ENCODE data around the gene ICOS.
"Not testable (repeated sequence)": the region's sequence is repeated elsewhere in the genome, so short reads cannot be mapped to it uniquely, and the experiment has no call there.

ICOS gene

DNA sequence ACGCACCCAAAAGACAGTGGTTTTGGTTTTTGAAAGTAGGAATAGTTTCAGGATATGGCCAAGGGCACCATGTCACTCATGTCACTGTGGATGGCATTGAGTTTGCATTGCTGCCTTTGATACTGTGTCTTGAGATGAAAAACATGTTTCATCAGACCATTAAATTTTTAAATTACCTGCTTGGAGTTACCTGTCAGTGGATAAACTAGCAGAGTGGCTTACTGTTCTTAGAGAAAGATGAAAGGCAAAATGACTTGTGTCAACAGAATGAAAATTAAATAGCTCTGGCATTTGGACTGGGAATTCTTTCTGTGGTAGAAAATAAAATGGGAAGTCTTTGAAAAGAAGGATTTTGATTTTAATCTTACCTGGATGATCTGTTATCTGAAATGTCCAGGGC is 386 bp downstream of the ICOS start:
- H3K36me3 ChIP-seq (ENCODE audit: low read length): no peaks in the 10 kb centered on the region
- no peak overlapping the region for H3K27ac ChIP-seq (ENCODE audit: low read depth, low read length)
- H3K79me2 ChIP-seq (ENCODE audit: insufficient read depth, low read length): no peaks in the 10 kb centered on the region
- H3K9me2 ChIP-seq (replicated peaks; ENCODE audit: insufficient read depth, low read length): no peaks in the 10 kb centered on the region
- no peak overlapping the region for H3K9ac ChIP-seq (ENCODE audit: low read length)
- no peaks in the 10 kb centered on the region for H3F3A ChIP-seq (ENCODE audit: insufficient read depth)
- H4K20me1 ChIP-seq (ENCODE audit: low read depth, low read length): no peaks in the 10 kb centered on the region
- H3K9me3 ChIP-seq (ENCODE audit: insufficient read depth, low read length): no peaks in the 10 kb centered on the region
- TF ChIP-seq, protein P1, sequence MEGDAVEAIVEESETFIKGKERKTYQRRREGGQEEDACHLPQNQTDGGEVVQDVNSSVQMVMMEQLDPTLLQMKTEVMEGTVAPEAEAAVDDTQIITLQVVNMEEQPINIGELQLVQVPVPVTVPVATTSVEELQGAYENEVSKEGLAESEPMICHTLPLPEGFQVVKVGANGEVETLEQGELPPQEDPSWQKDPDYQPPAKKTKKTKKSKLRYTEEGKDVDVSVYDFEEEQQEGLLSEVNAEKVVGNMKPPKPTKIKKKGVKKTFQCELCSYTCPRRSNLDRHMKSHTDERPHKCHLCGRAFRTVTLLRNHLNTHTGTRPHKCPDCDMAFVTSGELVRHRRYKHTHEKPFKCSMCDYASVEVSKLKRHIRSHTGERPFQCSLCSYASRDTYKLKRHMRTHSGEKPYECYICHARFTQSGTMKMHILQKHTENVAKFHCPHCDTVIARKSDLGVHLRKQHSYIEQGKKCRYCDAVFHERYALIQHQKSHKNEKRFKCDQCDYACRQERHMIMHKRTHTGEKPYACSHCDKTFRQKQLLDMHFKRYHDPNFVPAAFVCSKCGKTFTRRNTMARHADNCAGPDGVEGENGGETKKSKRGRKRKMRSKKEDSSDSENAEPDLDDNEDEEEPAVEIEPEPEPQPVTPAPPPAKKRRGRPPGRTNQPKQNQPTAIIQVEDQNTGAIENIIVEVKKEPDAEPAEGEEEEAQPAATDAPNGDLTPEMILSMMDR (IDR thresholded peaks at IDR 0.05; ENCODE audit: insufficient read depth, low read length, poor library complexity, severe bottlenecking): no peak
- no peak for TF ChIP-seq EZH2phosphoT487 (conservative IDR thresholded peaks at IDR 0.05; ENCODE audit: low read length)
- no peak overlapping the region for H3K4me2 ChIP-seq (ENCODE audit: low read depth, low read length, poor library complexity, severe bottlenecking)
- H3K4me3 ChIP-seq (ENCODE audit: insufficient read depth, low read length, poor library complexity, severe bottlenecking): no peak overlapping the region
- H2AFZ ChIP-seq (ENCODE audit: low read depth, low read length, severe bottlenecking): no peak overlapping the region
- no peaks in the 10 kb centered on the region for H3K27me3 ChIP-seq (ENCODE audit: low read length)

DNA sequence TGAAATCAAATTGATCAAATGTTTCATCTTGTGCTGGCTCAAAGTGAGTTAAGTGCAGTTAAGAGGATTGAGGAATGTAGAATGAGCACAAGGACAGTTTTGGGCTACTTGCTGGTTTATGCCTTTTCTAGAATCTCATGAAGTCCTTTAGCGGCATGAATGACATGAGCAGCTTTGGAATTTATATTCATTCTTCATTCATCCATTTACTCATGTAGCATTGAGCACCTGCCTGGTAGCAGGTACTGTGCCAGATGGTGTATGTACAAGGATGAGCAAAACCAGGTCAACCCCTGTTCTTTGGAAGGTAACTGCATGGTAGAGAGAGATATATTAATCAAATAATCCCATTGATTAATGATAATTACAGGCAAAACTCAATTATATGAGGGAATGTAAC is 1.2 kb downstream of the ICOS start:
- no peaks in the 10 kb centered on the region for H3K27me3 ChIP-seq (ENCODE audit: low read length)
- no peaks in the 10 kb centered on the region for H3K36me3 ChIP-seq (ENCODE audit: low read length)
- no peaks in the 10 kb centered on the region for H4K20me1 ChIP-seq (ENCODE audit: low read depth, low read length)
- H3K79me2 ChIP-seq (ENCODE audit: insufficient read depth, low read length): no peaks in the 10 kb centered on the region
- H3K27ac ChIP-seq (ENCODE audit: low read depth, low read length): no peak overlapping the region
- H3K9me2 ChIP-seq (replicated peaks; ENCODE audit: insufficient read depth, low read length): no peaks in the 10 kb centered on the region
- no peaks in the 10 kb centered on the region for H3K9me3 ChIP-seq (ENCODE audit: insufficient read depth, low read length)
- H3F3A ChIP-seq (ENCODE audit: insufficient read depth): no peaks in the 10 kb centered on the region
- no peak overlapping the region for H3K9ac ChIP-seq (ENCODE audit: low read length)
- no peak overlapping the region for H2AFZ ChIP-seq (ENCODE audit: low read depth, low read length, severe bottlenecking)
- H3K4me3 ChIP-seq (ENCODE audit: insufficient read depth, low read length, poor library complexity, severe bottlenecking): no peak overlapping the region
- TF ChIP-seq, protein P1 (IDR thresholded peaks at IDR 0.05; ENCODE audit: insufficient read depth, low read length, poor library complexity, severe bottlenecking): no peak
- TF ChIP-seq EZH2phosphoT487 (conservative IDR thresholded peaks at IDR 0.05; ENCODE audit: low read length): no peak
- H3K4me2 ChIP-seq (ENCODE audit: low read depth, low read length, poor library complexity, severe bottlenecking): no peak overlapping the region

DNA sequence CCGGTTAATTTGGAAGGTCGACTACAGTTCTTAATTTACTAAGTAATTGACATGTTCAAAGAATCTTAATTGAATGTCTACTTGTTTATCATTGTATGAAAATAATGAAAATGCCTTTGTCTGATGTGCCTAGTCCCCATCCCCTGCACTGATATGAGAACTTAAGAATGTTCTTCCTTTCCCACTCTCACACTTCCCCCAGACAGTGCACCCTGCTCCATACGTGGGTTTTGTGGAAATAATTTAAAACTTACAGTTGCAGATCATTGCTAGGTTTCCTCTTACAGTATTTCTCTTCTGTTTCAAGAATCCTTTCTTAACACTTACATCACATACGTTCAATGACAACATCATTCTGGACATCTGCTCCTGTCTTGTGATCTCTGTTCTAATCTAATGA is 3.5 kb downstream of the ICOS start:
- Histone ChIP-seq H3K4me3 (ENCODE audit: insufficient read depth, low read length, poor library complexity, severe bottlenecking) (no peak overlapping the region), H3K9me2 (replicated peaks; ENCODE audit: insufficient read depth, low read length) (no peaks in the 10 kb centered on the region), H3K9me3 (ENCODE audit: insufficient read depth, low read length) (no peaks in the 10 kb centered on the region), H3K9ac (ENCODE audit: low read length) (no peak overlapping the region), H4K20me1 (ENCODE audit: low read depth, low read length) (no peaks in the 10 kb centered on the region), H3K36me3 (ENCODE audit: low read length) (no peaks in the 10 kb centered on the region), H3K4me2 (ENCODE audit: low read depth, low read length, poor library complexity, severe bottlenecking) (no peak overlapping the region), H3F3A (ENCODE audit: insufficient read depth) (no peaks in the 10 kb centered on the region), H3K79me2 (ENCODE audit: insufficient read depth, low read length) (no peaks in the 10 kb centered on the region), H3K27ac (ENCODE audit: low read depth, low read length) (no peak overlapping the region), H2AFZ (ENCODE audit: low read depth, low read length, severe bottlenecking) (no peak overlapping the region), H3K27me3 (ENCODE audit: low read length) (no peaks in the 10 kb centered on the region)
- TF ChIP-seq, protein P1 (IDR thresholded peaks at IDR 0.05; ENCODE audit: insufficient read depth, low read length, poor library complexity, severe bottlenecking): no peak
- TF ChIP-seq EZH2phosphoT487 (conservative IDR thresholded peaks at IDR 0.05; ENCODE audit: low read length): no peak

DNA sequence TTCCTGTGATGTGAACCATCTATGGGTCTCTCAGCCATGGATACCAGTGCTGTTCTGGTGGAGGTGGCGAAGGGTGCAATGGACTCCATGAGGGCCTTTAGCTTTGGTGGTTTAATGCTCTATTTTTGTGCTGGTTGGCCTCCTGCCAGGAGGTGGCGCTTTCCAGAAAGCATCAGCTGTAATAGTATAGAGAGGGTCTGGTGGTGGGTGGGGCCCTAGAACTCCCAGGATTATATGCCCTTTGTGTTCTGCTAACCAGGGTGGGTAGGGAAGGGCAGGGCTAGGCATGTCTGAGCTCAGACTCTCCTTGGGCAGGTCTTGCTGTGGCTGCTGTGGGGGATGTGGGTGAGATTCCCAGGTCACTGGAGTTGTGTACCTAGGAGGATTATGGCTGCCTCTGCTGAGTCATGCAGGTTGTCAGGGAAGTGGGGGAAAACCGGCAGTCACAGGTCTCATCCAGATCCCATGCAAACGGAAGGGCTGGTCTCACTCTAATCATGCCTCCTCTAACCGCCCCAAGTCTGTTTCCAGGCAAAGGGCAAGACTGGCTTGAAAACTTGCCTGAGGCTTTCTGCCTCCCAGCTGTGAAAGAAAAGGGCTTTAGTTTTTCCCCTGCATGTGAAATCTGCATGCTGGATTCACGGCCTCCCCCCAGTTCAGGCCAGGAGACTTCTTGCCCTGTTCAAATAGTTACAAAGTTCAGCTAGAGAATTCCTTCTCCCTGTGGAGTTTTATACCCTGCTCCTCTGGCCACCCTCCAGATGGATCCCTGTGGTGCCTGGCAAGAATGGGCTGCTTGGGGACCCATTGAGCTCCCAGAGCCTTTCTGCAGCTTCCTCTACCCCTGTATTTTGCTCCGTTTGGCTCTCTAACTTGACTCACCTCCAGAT is 7.2 kb downstream of the ICOS start:
- H3F3A ChIP-seq (ENCODE audit: insufficient read depth); H3K36me3 ChIP-seq (ENCODE audit: low read length); H3K4me3 ChIP-seq (ENCODE audit: insufficient read depth, low read length, poor library complexity, severe bottlenecking); H3K9ac ChIP-seq (ENCODE audit: low read length); H3K27ac ChIP-seq (ENCODE audit: low read depth, low read length); H2AFZ ChIP-seq (ENCODE audit: low read depth, low read length, severe bottlenecking); H4K20me1 ChIP-seq (ENCODE audit: low read depth, low read length); H3K27me3 ChIP-seq (ENCODE audit: low read length); H3K9me3 ChIP-seq (ENCODE audit: insufficient read depth, low read length); H3K79me2 ChIP-seq (ENCODE audit: insufficient read depth, low read length); H3K9me2 ChIP-seq (replicated peaks; ENCODE audit: insufficient read depth, low read length); H3K4me2 ChIP-seq (ENCODE audit: low read depth, low read length, poor library complexity, severe bottlenecking): not testable (repeated sequence)

Measured in SU-DHL-6 (cell line).